K562 (cell line): Measurements from ENCODE around the gene ZNF346. TPM values are rescaled to one million over a fixed set of nuclear protein-coding genes. Genes with fewer than 3 reads are reported as not detected.
A peak's percentile ranks its signal among the peaks of the same experiment; 100 is the strongest.

Source experiments
- CHD7 ChIP-seq: fragments of 200-600 bp; sonication (generic); IDR thresholded peaks from one replicate; pipeline ENCODE4 v1.6.1; 2012; ENCODE audit warnings: mild to moderate bottlenecking, low read depth, low read length, inconsistent platforms
- CREB3 ChIP-seq: fragments of 450-650 bp; conservative IDR thresholded peaks from 2 replicates; pipeline ENCODE4 v1.6.1; 2016; ENCODE audit warnings: missing genetic modification characterization, low read depth, mild to moderate bottlenecking, missing compliant biosample characterization, moderate library complexity
- GATA2 ChIP-seq: sonication (generic); formaldehyde crosslinking; IDR thresholded peaks from 2 replicates; pipeline ENCODE4 v1.4.0; 2020; ENCODE audit warnings: mild to moderate bottlenecking, missing genetic modification reagents
- HES1 ChIP-seq: fragments of 450-650 bp; IDR thresholded peaks from 2 replicates; pipeline ENCODE4 v1.6.1; 2016; ENCODE audit warnings: low read depth, mild to moderate bottlenecking, moderate library complexity
- HNRNPLL ChIP-seq: fragments of 200-400 bp; formaldehyde crosslinking; IDR thresholded peaks from 2 replicates; pipeline ENCODE4 v1.6.1; 2017; ENCODE audit warnings: low read length, low read depth, mild to moderate bottlenecking; ENCODE audit not compliant: poor library complexity, severe bottlenecking
- KDM4B ChIP-seq, 2 experiments: fragments of 450-650 bp in 1 of 2; sonication (generic) in 1 of 2; IDR thresholded peaks; 2 replicates each; pipeline ENCODE4 v1.6.1; 2016 to 2017; ENCODE audit warnings: borderline replicate concordance in 2 of 2, antibody characterized with exemption in 1 of 2, low read depth in 1 of 2, mild to moderate bottlenecking in 1 of 2
- KLF13 ChIP-seq: fragments of 450-650 bp; IDR thresholded peaks from 2 replicates; pipeline ENCODE4 v1.6.1; 2016; ENCODE audit warnings: missing genetic modification characterization, low read depth, mild to moderate bottlenecking, missing compliant biosample characterization, moderate library complexity, borderline replicate concordance
- KLF16 ChIP-seq: IDR thresholded peaks from 2 replicates; pipeline ENCODE4 v1.6.1; 2016; ENCODE audit warnings: antibody characterized with exemption
- MCM5 ChIP-seq: fragments of 450-650 bp; IDR thresholded peaks from 2 replicates; pipeline ENCODE4 v1.6.1; 2016; ENCODE audit warnings: low read depth
- NCOA4 ChIP-seq: fragments of 450-650 bp; IDR thresholded peaks from 2 replicates; pipeline ENCODE4 v1.6.1; 2018; ENCODE audit warnings: mild to moderate bottlenecking; ENCODE audit not compliant: partially characterized antibody
- polyA plus RNA-seq, 8 experiments: library from polyadenylated mRNA; depleted of rRNA in 4 of 8; stranded (reverse) in 5 of 8; unstranded in 3 of 8; fragments of >200 nt; fragmentation: Nextera tagmentation in 2 of 8; fragmentation: Illumina TruSeq in 1 of 8; extraction: Ambion mirVana in 2 of 8; extraction: Trizol in 1 of 8; gene quantifications; 2 replicates each; pipeline versions ENCODE4 v1.2.1 to v1.2.3, GENCODE V29; 2011 to 2014; ENCODE audit warnings: inconsistent platforms in 1 of 8, missing spikeins in 1 of 8
- total RNA-seq, 7 experiments: library from RNA; depleted of rRNA in 6 of 7; stranded (reverse); fragments of >200 nt in 6 of 7; fragmentation: Illumina TruSeq in 2 of 7; extraction: Trizol in 2 of 7; gene quantifications; 2 replicates each; pipeline versions ENCODE4 v1.2.1 to v1.2.3, GENCODE V29; 2011 to 2021; ENCODE audit warnings: low replicate concordance in 1 of 7

ZNF346 gene
- total and polyA plus RNA-seq, 9 of the 15 experiments (the other 6 are each of a cell fraction or from before 2014, with no cell fraction given), result 5.0 to 25.1 (median 20.1) TPM

GRCh38 chr5:177005619-177006264, 16.8 kb upstream of the ZNF346 start (continued):
- TF ChIP-seq HES1 (peak; percentile 77), KLF16 (peak; percentile 60; the same call in 1 of the 2 replicates), KLF13 (tag) (no peak), KDM4B (IDR thresholded peaks at IDR 0.05; ENCODE audit: borderline replicate concordance in 2 of 2, low read depth in 1 of 2) (0 out of 4 replicates have a peak, but pooled peaks of 1 of the 2 experiments have one; percentile 4), MCM5 (no peak), HNRNPLL (peak; percentile 79), GATA2 (peak; percentile 75), NCOA4 (no peak), CREB3 (tag) (no peak), CHD7 (no peak)
